GM04504 (cell line): ENCODE measurements around the gene ACOT7.

Source experiments
- DNase-seq: peaks from one replicate; pipeline ENCODE4 v3.0.0-alpha.2; 2012; ENCODE audit warnings: low read depth

The ACOT7 gene

GRCh38 chr1:6424000-6424565, 30.5 kb upstream of the ACOT7 start:
- no peak for DNase-seq

DNA sequence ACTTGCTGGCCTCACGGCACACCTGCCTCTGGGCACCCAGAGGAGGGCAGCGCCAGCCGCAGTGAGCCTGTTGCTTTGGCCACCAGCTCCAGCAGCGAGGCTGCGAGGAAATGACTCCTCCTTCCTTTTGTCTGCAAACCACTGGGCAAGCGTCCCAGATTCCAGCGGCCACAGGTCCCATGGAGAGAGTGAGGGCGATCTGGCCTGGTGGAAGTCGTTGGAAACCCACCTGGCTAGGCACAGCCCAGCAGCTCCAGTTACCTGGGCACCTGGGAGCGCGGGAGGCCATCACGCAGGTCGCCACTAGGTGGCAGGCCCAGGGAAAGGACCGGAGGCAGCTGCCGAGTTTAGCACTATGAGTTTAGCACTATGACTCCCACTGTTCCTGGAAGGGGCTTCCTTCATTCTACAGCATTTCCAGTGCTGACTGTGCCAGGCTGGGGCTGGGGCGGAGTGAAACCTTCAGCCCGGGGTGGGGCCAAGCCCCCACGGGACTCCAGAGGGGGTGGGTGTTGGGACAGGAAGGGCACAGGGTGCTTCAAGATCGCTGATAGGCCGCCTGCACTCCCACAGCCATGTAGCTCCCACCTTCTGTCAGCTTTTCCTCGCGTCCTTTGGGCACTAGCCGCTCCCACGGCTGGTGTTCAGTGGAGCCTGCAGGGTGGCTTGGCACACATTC, 29.9 kb upstream of the ACOT7 start:
- no peak for DNase-seq

GRCh38 chr1:6421266-6421665, 27.7 kb upstream of the ACOT7 start:
- DNase-seq = no peak

DNA sequence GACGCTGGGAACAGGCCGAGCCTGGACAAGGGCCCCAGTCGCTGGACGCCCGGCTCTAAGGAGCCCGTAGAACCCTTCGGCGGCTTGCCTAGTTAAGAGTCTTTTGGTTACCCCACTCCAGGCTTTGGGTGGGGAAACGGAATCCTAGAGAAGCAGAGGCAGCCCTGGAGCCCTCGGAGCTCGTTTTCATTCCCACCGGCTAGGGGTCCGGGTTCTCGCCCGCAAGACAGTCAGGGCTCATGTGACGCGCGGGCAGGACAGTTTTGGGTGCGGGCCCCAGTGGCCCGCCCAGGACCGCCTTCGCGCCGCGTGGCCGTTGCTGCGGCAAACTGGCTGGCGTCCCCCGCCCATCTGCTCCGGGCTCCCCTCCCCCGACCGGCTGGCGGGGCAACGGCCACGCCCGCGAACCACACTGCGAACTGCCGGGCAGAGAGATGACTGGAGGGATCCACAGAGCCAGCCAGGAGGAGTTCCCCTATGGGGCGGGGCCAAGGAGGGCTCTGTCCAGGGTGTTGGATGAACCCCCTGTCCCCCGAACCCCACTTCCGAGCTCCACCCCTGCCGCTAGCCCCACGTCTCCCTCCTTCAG, 27.0 kb upstream of the ACOT7 start:
- no peak for DNase-seq

GRCh38 chr1:6419804-6420453, 26.4 kb upstream of the ACOT7 start, which contains the start of gene HES2:
HES2 (minus strand) TSS chr1:6419919; CDS start chr1:6419820, 99 bp downstream.
- no peak for DNase-seq

- no peak for DNase-seq
These were observed 25.8 kb upstream of the ACOT7 start for GRCh38 chr1:6419397-6419803.

- DNase-seq = no peak
These were observed 25.3 kb upstream of the ACOT7 start for GRCh38 chr1:6418668-6419396.

GRCh38 chr1:6417961-6418667, 24.5 kb upstream of the ACOT7 start:
- DNase-seq = no peak

- no peak for DNase-seq
These were observed 23.3 kb upstream of the ACOT7 start for GRCh38 chr1:6416906-6417305.

DNA sequence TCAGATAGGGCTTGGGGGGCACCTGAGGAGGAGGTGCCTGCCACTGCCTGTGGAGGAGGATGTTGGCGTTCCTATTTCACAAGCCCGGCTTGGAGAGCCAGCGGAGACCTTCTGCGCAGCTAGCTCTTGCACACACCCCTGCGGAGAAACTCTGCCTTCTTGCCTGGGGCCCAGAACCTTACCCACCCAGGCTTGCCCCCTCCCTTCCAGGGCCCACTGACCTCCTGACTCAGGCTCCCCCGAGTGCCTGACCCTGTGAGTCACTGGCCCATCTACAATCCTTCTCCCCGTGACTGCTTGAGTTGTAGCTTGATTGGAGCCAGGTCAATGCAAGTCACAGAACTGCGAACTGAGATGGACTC, 22.7 kb upstream of the ACOT7 start:
- DNase-seq = no peak

GRCh38 chr1:6414881-6415626, 21.5 kb upstream of the ACOT7 start:
- DNase-seq = no peak

- DNase-seq = no peak
These were observed 20.9 kb upstream of the ACOT7 start for GRCh38 chr1:6414443-6414844.

DNA sequence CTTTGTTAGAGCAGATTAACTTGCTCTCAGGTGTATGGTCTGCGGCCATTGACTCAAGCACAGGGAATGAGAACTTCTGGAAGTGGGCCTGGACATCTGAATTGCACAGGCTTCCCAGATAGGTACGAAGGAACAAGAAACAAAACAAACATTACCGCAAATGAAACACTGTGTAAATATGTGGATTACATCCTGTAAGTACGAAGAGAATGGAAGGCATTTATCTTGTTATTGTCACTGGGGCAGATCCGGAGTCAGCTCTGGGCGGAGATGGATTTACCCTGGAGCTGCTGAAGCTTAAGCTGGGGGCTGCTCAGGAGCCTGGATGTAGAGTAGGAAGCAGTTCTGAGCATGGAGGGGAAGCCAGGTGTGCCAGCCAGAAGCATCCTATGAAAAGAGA, 19.3 kb upstream of the ACOT7 start:
- no peak for DNase-seq

- DNase-seq = no peak
These were observed 16.8 kb upstream of the ACOT7 start for GRCh38 chr1:6410248-6410893.

- DNase-seq = no peak
These were observed 16.2 kb upstream of the ACOT7 start for GRCh38 chr1:6409733-6410132.

DNA sequence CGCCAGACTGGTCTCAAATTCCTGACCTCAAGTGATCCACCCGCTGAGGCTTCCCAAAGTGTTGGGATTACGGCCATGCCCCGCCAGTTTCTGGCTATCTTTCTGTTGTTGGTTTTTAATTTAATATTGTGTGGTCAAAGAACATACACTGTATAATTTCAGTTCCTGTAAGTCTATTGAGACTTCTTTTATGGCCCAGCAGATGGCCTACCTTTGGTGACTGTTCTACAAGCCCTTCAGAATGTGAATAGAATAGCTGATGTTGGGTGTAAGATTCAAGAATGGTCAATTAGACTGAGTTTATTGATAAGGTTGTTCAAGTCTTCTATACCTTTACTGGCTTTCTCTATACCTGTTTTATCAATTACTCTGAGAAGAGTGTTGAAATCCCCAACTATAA, 15.5 kb upstream of the ACOT7 start:
- DNase-seq = no peak

GRCh38 chr1:6408023-6408422, 14.5 kb upstream of the ACOT7 start:
- no peak for DNase-seq

GRCh38 chr1:6401673-6402072, 8.1 kb upstream of the ACOT7 start:
- no peak for DNase-seq

DNA sequence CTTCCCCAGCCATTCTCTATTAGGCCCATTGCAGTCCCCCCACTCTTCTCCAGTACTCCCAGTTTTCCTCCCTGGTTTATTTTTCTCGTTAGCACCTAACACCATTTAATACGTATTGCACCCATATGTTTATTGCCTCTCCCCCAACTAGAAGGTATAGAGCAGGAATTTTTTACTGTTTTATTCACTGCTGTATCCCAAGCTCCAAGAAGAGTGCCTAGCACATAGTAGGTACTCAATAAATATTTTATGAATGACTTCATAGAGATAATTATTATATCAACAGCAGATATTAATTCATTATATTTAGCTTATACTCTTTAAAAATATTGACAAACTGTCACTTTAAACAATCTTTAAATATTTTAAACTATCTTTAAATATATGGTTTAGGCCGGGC, 5.7 kb upstream of the ACOT7 start:
- no peak for DNase-seq

DNA sequence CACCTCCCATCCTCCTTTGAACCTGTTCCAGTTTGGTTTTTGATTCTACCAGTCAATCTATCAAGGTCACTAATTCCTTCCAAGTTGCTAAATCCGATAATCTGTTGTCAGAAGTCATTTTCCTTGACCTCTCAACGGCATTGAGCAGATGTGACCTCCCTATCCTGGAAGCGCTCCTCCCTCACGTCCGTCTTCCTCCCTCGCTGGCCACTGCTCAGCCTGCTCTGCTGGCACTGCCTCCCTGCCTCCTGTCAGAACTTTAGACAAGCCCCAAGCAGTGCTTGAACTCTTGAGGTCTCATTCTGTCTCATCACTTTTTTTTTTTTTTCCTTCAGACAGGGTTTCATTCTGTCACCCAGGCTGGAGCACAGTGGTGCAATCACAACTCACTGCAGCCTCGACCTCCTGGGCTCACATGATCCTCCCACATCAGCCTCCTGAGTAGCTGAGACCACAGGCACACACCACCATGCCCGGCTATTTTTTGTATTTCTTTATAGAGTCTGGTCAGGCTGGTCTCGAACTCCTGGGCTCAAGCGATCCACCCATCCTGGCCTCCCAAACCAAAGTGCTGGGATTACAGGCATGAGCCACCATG, 4.4 kb upstream of the ACOT7 start:
- no peak for DNase-seq
